ENCODE measurements around the gene THOC6. TPM values are rescaled to one million over a fixed set of nuclear protein-coding genes. Genes with fewer than 3 reads are reported as not detected.

The THOC6 gene
- total RNA-seq, 1 donor from 2014 or later, result 15.7 TPM

- Histone ChIP-seq H3K27me3 (ENCODE audit: control insufficient read depth in 3 of 3, insufficient read depth in 3 of 3, low read length in 3 of 3) (peaks cover 37 to 46% (median 45%) of the 10 kb centered on the region in 3 donors), H3K4me1 (ENCODE audit: control insufficient read depth in 3 of 3, insufficient read depth in 3 of 3, low read length in 3 of 3) (peaks cover 3 to 18% (median 9%) of the 10 kb centered on the region in 3 donors), H3K27ac (ENCODE audit: low read depth, low read length) (no peak overlapping the region), H3K9ac (ENCODE audit: low read depth in 1 of 3, low read length in 3 of 3) (no peak overlapping the region), H3K9me3 (ENCODE audit: control insufficient read depth in 3 of 3, low read length in 3 of 3) (no peaks in the 10 kb centered on the region), H3K4me3 (ENCODE audit: low read length in 3 of 3) (no peak overlapping the region), H3K36me3 (ENCODE audit: control insufficient read depth in 3 of 3, insufficient read depth in 3 of 3, low read length in 3 of 3) (no peaks in the 10 kb centered on the region)
Observed at GRCh38 chr16:3013998-3014690, 9.7 kb upstream of the THOC6 start.

- no peak overlapping the region for H3K4me3 ChIP-seq (ENCODE audit: low read length in 3 of 3)
- no peaks in the 10 kb centered on the region for H3K36me3 ChIP-seq (ENCODE audit: control insufficient read depth in 3 of 3, insufficient read depth in 3 of 3, low read length in 3 of 3)
- H3K4me1 ChIP-seq (ENCODE audit: control insufficient read depth in 3 of 3, insufficient read depth in 3 of 3, low read length in 3 of 3), result peaks cover 5 to 21% (median 13%) of the 10 kb centered on the region in 3 donors
- no peak overlapping the region for H3K9ac ChIP-seq (ENCODE audit: low read depth in 1 of 3, low read length in 3 of 3)
- H3K27ac ChIP-seq (ENCODE audit: low read depth, low read length), result no peak overlapping the region
- H3K27me3 ChIP-seq (ENCODE audit: control insufficient read depth in 3 of 3, insufficient read depth in 3 of 3, low read length in 3 of 3), result peaks cover 37 to 46% (median 42%) of the 10 kb centered on the region in 3 donors
- no peaks in the 10 kb centered on the region for H3K9me3 ChIP-seq (ENCODE audit: control insufficient read depth in 3 of 3, low read length in 3 of 3)
Observed at GRCh38 chr16:3014971-3015370, 8.9 kb upstream of the THOC6 start.

GRCh38 chr16:3015865-3016521 is 7.8 kb upstream of the THOC6 start:
- no peak overlapping the region for H3K27ac ChIP-seq (ENCODE audit: low read depth, low read length)
- no peaks in the 10 kb centered on the region for H3K9me3 ChIP-seq (ENCODE audit: control insufficient read depth in 3 of 3, low read length in 3 of 3)
- peaks cover 37 to 42% (median 37%) of the 10 kb centered on the region in 3 donors for H3K27me3 ChIP-seq (ENCODE audit: control insufficient read depth in 3 of 3, insufficient read depth in 3 of 3, low read length in 3 of 3)
- peaks cover 11 to 27% (median 16%) of the 10 kb centered on the region in 3 donors for H3K4me1 ChIP-seq (ENCODE audit: control insufficient read depth in 3 of 3, insufficient read depth in 3 of 3, low read length in 3 of 3)
- no peak overlapping the region for H3K9ac ChIP-seq (ENCODE audit: low read depth in 1 of 3, low read length in 3 of 3)
- H3K4me3 ChIP-seq (ENCODE audit: low read length in 3 of 3), result no peak overlapping the region
- no peaks in the 10 kb centered on the region for H3K36me3 ChIP-seq (ENCODE audit: control insufficient read depth in 3 of 3, insufficient read depth in 3 of 3, low read length in 3 of 3)

GRCh38 chr16:3017344-3017743 is 6.5 kb upstream of the THOC6 start:
- Histone ChIP-seq H3K9ac (ENCODE audit: low read depth in 1 of 3, low read length in 3 of 3) (no peak overlapping the region), H3K4me3 (ENCODE audit: low read length in 3 of 3) (no peak overlapping the region), H3K36me3 (ENCODE audit: control insufficient read depth in 3 of 3, insufficient read depth in 3 of 3, low read length in 3 of 3) (peaks cover 0 to 4% (median 0%) of the 10 kb centered on the region in 3 donors), H3K27me3 (ENCODE audit: control insufficient read depth in 3 of 3, insufficient read depth in 3 of 3, low read length in 3 of 3) (peaks cover 29 to 33% (median 29%) of the 10 kb centered on the region in 3 donors), H3K4me1 (ENCODE audit: control insufficient read depth in 3 of 3, insufficient read depth in 3 of 3, low read length in 3 of 3) (peaks cover 22 to 32% (median 22%) of the 10 kb centered on the region in 3 donors), H3K27ac (ENCODE audit: low read depth, low read length) (no peak overlapping the region), H3K9me3 (ENCODE audit: control insufficient read depth in 3 of 3, low read length in 3 of 3) (no peaks in the 10 kb centered on the region)

GRCh38 chr16:3017794-3018506 is 5.9 kb upstream of the THOC6 start, which contains the start of gene CLDN6:
Gene CLDN6, minus strand, starts transcription at chr16:3018183. Its CDS starts 2,162 bp downstream, at chr16:3016021.
- Histone ChIP-seq H3K27me3 (ENCODE audit: control insufficient read depth in 3 of 3, insufficient read depth in 3 of 3, low read length in 3 of 3) (peaks cover 24 to 28% (median 24%) of the 10 kb centered on the region in 3 donors), H3K27ac (ENCODE audit: low read depth, low read length) (no peak within 1 kb of the TSS), H3K4me1 (ENCODE audit: control insufficient read depth in 3 of 3, insufficient read depth in 3 of 3, low read length in 3 of 3) (peaks cover 25 to 36% (median 27%) of the 10 kb centered on the region in 3 donors), H3K9me3 (ENCODE audit: control insufficient read depth in 3 of 3, low read length in 3 of 3) (no peaks in the 10 kb centered on the region), H3K9ac (ENCODE audit: low read depth in 1 of 3, low read length in 3 of 3) (no peak within 1 kb of the TSS), H3K36me3 (ENCODE audit: control insufficient read depth in 3 of 3, insufficient read depth in 3 of 3, low read length in 3 of 3) (peaks cover 0 to 4% (median 0%) of the 10 kb centered on the region in 3 donors), H3K4me3 (ENCODE audit: low read length in 3 of 3) (no peak within 1 kb of the TSS)

- H3K36me3 ChIP-seq (ENCODE audit: control insufficient read depth in 3 of 3, insufficient read depth in 3 of 3, low read length in 3 of 3), result peaks cover 0 to 4% (median 0%) of the 10 kb centered on the region in 3 donors
- peak overlapping the region; percentile 97 for H3K27ac ChIP-seq (ENCODE audit: low read depth, low read length)
- H3K4me1 ChIP-seq (ENCODE audit: control insufficient read depth in 3 of 3, insufficient read depth in 3 of 3, low read length in 3 of 3), result peaks cover 33 to 40% (median 38%) of the 10 kb centered on the region in 3 donors
- no peaks in the 10 kb centered on the region for H3K9me3 ChIP-seq (ENCODE audit: control insufficient read depth in 3 of 3, low read length in 3 of 3)
- peaks cover 9 to 14% (median 12%) of the 10 kb centered on the region in 3 donors for H3K27me3 ChIP-seq (ENCODE audit: control insufficient read depth in 3 of 3, insufficient read depth in 3 of 3, low read length in 3 of 3)
- peak overlapping the region; percentile 64 to 73 (median 70) for H3K4me3 ChIP-seq (ENCODE audit: low read length in 3 of 3)
- H3K9ac ChIP-seq (ENCODE audit: low read depth in 1 of 3, low read length in 3 of 3), result peak overlapping the region in 1 of 3 donors; percentile 40
Observed at GRCh38 chr16:3019594-3020246, 4.1 kb upstream of the THOC6 start.

GRCh38 chr16:3020247-3020603 is 3.6 kb upstream of the THOC6 start, which contains the start of gene TNFRSF12A:
Gene TNFRSF12A, plus strand, starts transcription at chr16:3020368. Its CDS starts 30 bp downstream, at chr16:3020398.
- peaks cover 33 to 43% (median 38%) of the 10 kb centered on the region in 3 donors for H3K4me1 ChIP-seq (ENCODE audit: control insufficient read depth in 3 of 3, insufficient read depth in 3 of 3, low read length in 3 of 3)
- H3K4me3 ChIP-seq (ENCODE audit: low read length in 3 of 3), result peak within 1 kb of the TSS; percentile 71 to 85 (median 81)
- H3K27ac ChIP-seq (ENCODE audit: low read depth, low read length), result peak within 1 kb of the TSS; percentile 97
- H3K36me3 ChIP-seq (ENCODE audit: control insufficient read depth in 3 of 3, insufficient read depth in 3 of 3, low read length in 3 of 3), result peaks cover 0 to 4% (median 0%) of the 10 kb centered on the region in 3 donors
- H3K27me3 ChIP-seq (ENCODE audit: control insufficient read depth in 3 of 3, insufficient read depth in 3 of 3, low read length in 3 of 3), result peaks cover 9 to 14% (median 12%) of the 10 kb centered on the region in 3 donors
- H3K9me3 ChIP-seq (ENCODE audit: control insufficient read depth in 3 of 3, low read length in 3 of 3), result no peaks in the 10 kb centered on the region
- peak within 1 kb of the TSS; percentile 82 to 95 (median 87) for H3K9ac ChIP-seq (ENCODE audit: low read depth in 1 of 3, low read length in 3 of 3)

GRCh38 chr16:3020604-3021448 is 3.0 kb upstream of the THOC6 start:
- H3K36me3 ChIP-seq (ENCODE audit: control insufficient read depth in 3 of 3, insufficient read depth in 3 of 3, low read length in 3 of 3), result peaks cover 0 to 8% (median 3%) of the 10 kb centered on the region in 3 donors
- peak overlapping the region; percentile 71 to 85 (median 81) for H3K4me3 ChIP-seq (ENCODE audit: low read length in 3 of 3)
- peaks cover 9 to 14% (median 12%) of the 10 kb centered on the region in 3 donors for H3K27me3 ChIP-seq (ENCODE audit: control insufficient read depth in 3 of 3, insufficient read depth in 3 of 3, low read length in 3 of 3)
- H3K9ac ChIP-seq (ENCODE audit: low read depth in 1 of 3, low read length in 3 of 3), result peak overlapping the region; percentile 82 to 95 (median 87)
- H3K9me3 ChIP-seq (ENCODE audit: control insufficient read depth in 3 of 3, low read length in 3 of 3), result no peaks in the 10 kb centered on the region
- peaks cover 35 to 48% (median 38%) of the 10 kb centered on the region in 3 donors for H3K4me1 ChIP-seq (ENCODE audit: control insufficient read depth in 3 of 3, insufficient read depth in 3 of 3, low read length in 3 of 3)
- H3K27ac ChIP-seq (ENCODE audit: low read depth, low read length), result peak overlapping the region; percentile 97
